Chondrocyte (in vitro differentiated cells): ENCODE data around the gene TTC21B. TPM values are rescaled to one million over a fixed set of nuclear protein-coding genes. Genes with fewer than 3 reads are reported as not detected.

ENCODE experiments used
- DNase-seq: peaks from one replicate; pipeline ENCODE4 v3.0.0; 2021; ENCODE audit warnings: mixed read lengths, low spot score
- H3K27ac Mint-ChIP-seq: one replicate; pipeline ENCODE4 v1.8.0; 2021; ENCODE audit warnings: mild to moderate bottlenecking, moderate library complexity, mixed read lengths; ENCODE audit not compliant: unreplicated experiment
- H3K27me3 Mint-ChIP-seq: 2 replicates; pipeline ENCODE4 v1.8.0; 2021; ENCODE audit warnings: low read depth, mixed read lengths
- H3K36me3 Mint-ChIP-seq: 2 replicates; pipeline ENCODE4 v1.8.0; 2021; ENCODE audit warnings: low read depth, mixed read lengths
- H3K4me1 Mint-ChIP-seq: 2 replicates; pipeline ENCODE4 v1.8.0; 2021; ENCODE audit warnings: low read depth, mild to moderate bottlenecking, mixed read lengths
- H3K4me3 Mint-ChIP-seq: one replicate; pipeline ENCODE4 v1.8.0; 2021; ENCODE audit warnings: mild to moderate bottlenecking, moderate library complexity, mixed read lengths; ENCODE audit not compliant: unreplicated experiment
- H3K9me3 Mint-ChIP-seq: 2 replicates; pipeline ENCODE4 v1.8.0; 2021; ENCODE audit warnings: low read depth, mixed read lengths
- total RNA-seq: library from RNA; stranded (reverse); gene quantifications from 3 replicates; pipeline ENCODE4 v1.2.1, GENCODE V29; 2021
- TF ChIP-seq, protein P1 (sequence below): fragments of 200-600 bp; sonication (generic); IDR thresholded peaks from 2 replicates; pipeline ENCODE4 v1.5.0; 2021; ENCODE audit warnings: antibody characterized with exemption, mild to moderate bottlenecking, moderate library complexity

Gene TTC21B
- total RNA-seq, 1 donor from 2014 or later, result 12.7 TPM

- Mint-ChIP-seq H3K27me3 (no peaks in the 10 kb centered on the region), H3K36me3 (no peaks in the 10 kb centered on the region), H3K27ac (no peak overlapping the region), H3K4me3 (no peak overlapping the region), H3K9me3 (no peaks in the 10 kb centered on the region), H3K4me1 (peaks cover 11% of the 10 kb centered on the region)
- no peak for DNase-seq
- TF ChIP-seq, protein P1, sequence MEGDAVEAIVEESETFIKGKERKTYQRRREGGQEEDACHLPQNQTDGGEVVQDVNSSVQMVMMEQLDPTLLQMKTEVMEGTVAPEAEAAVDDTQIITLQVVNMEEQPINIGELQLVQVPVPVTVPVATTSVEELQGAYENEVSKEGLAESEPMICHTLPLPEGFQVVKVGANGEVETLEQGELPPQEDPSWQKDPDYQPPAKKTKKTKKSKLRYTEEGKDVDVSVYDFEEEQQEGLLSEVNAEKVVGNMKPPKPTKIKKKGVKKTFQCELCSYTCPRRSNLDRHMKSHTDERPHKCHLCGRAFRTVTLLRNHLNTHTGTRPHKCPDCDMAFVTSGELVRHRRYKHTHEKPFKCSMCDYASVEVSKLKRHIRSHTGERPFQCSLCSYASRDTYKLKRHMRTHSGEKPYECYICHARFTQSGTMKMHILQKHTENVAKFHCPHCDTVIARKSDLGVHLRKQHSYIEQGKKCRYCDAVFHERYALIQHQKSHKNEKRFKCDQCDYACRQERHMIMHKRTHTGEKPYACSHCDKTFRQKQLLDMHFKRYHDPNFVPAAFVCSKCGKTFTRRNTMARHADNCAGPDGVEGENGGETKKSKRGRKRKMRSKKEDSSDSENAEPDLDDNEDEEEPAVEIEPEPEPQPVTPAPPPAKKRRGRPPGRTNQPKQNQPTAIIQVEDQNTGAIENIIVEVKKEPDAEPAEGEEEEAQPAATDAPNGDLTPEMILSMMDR, result no peak
Observed at GRCh38 chr2:165958313-165958960, 4.9 kb upstream of the TTC21B start.

DNA sequence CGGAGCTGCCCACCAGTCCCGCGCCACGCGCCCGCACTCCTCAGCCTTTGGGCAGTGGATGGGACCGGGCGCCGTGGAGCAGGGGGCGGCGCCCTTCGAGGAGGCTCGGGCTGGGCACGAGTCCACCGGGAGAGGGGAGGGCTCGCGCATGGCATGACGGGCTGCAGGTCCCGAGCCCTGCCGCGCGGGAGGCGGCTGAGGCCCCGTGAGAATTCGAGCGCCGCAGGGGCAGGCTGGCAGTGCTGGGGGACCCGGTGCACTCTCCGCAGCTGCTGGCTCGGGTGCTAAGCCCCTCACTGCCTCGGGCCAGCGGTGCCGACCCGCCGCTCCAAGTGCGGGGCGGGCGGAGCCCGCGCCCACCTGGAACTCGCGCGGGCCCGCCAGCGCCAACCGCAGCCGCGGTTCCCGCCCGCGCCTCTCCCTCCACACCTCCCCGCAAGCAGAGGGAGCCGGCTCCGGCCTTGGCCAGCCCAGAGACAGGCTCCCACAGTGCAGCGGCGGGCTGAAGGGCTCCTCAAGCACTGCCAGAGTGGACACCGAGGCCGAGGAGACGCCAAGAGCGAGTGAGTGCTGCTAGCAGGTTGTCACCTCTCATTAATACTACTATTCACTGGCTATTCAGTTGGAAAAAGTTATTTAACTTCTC, 3.6 kb upstream of the TTC21B start:
- Mint-ChIP-seq H3K27me3 (no peaks in the 10 kb centered on the region), H3K4me1 (peaks cover 11% of the 10 kb centered on the region), H3K9me3 (no peaks in the 10 kb centered on the region), H3K36me3 (no peaks in the 10 kb centered on the region), H3K4me3 (no peak overlapping the region), H3K27ac (no peak overlapping the region)
- no peak for DNase-seq
- TF ChIP-seq, protein P1, result no peak

- no peaks in the 10 kb centered on the region for H3K27me3 Mint-ChIP-seq
- H3K4me3 Mint-ChIP-seq, result no peak overlapping the region
- H3K36me3 Mint-ChIP-seq, result no peaks in the 10 kb centered on the region
- no peaks in the 10 kb centered on the region for H3K9me3 Mint-ChIP-seq
- TF ChIP-seq, protein P1, result no peak
- H3K4me1 Mint-ChIP-seq, result peaks cover 11% of the 10 kb centered on the region
- no peak overlapping the region for H3K27ac Mint-ChIP-seq
- DNase-seq, result no peak
Observed at GRCh38 chr2:165953306-165953654, 296 bp downstream of the TTC21B start.

GRCh38 chr2:165952741-165953211, 800 bp downstream of the TTC21B start:
- TF ChIP-seq, protein P1, result no peak
- Mint-ChIP-seq H3K4me1 (peaks cover 11% of the 10 kb centered on the region), H3K9me3 (no peaks in the 10 kb centered on the region), H3K27ac (no peak overlapping the region), H3K36me3 (peaks cover 2% of the 10 kb centered on the region), H3K27me3 (no peaks in the 10 kb centered on the region), H3K4me3 (no peak overlapping the region)
- no peak for DNase-seq

DNA sequence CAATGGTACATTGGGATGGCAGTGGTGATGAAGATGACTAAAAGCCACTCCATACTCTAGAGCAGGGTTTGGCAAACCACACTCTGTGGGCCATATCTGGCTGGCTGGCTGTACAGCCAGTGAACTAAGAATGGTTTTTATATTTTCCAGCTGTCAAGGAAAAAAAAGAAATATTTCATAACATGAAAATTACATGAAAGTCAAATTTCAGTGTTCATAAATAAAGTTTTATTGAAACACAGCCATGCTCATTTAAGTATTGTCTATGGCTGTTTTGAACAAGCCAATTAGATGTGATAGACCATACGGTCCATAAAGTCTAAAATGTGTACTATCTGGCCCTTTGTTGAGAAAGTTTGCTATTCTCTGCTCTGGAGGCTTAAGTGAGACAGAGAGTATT, 1.5 kb downstream of the TTC21B start:
- peaks cover 5% of the 10 kb centered on the region for H3K36me3 Mint-ChIP-seq
- H3K27ac Mint-ChIP-seq, result no peak overlapping the region
- peaks cover 11% of the 10 kb centered on the region for H3K4me1 Mint-ChIP-seq
- H3K27me3 Mint-ChIP-seq, result no peaks in the 10 kb centered on the region
- TF ChIP-seq, protein P1, result no peak
- DNase-seq, result no peak
- no peak overlapping the region for H3K4me3 Mint-ChIP-seq
- H3K9me3 Mint-ChIP-seq, result no peaks in the 10 kb centered on the region
